SW 1271 (cell line): ENCODE measurements around the gene HSD17B13.
"Not testable (repeated sequence)": the region's sequence is repeated elsewhere in the genome, so short reads cannot be mapped to it uniquely, and the experiment has no call there.

Source experiments
- DNase-seq, 2 experiments: peaks; one replicate each; lab custom pipeline; 2025; lab: John Stamatoyannopoulos, UW

Gene HSD17B13, protein sequence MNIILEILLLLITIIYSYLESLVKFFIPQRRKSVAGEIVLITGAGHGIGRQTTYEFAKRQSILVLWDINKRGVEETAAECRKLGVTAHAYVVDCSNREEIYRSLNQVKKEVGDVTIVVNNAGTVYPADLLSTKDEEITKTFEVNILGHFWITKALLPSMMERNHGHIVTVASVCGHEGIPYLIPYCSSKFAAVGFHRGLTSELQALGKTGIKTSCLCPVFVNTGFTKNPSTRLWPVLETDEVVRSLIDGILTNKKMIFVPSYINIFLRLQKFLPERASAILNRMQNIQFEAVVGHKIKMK

DNA sequence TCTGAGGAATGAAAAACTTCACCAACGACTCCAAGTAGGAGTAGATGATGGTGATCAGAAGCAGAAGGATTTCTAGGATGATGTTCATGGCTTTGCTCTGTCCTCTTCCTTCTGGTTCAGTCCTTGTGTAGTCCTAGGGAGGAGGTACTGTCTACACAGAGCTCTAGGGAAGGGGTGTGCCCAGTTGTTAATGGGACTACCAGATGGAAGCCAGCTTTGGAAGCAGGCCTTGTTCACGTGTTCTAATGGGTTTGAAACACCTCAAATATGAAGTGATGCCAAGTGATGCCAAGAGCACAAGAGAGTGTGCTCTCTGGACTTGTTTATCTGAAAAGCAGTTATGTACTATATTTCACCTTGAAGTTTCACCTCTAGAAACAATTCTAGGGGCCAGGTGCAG lies at the start of gene HSD17B13:
Gene HSD17B13 (minus strand): TSS at position 129 of the 400 bp plus-strand sequence. CDS start 41 bp downstream, at position 88.
- DNase-seq, result no peak

DNA sequence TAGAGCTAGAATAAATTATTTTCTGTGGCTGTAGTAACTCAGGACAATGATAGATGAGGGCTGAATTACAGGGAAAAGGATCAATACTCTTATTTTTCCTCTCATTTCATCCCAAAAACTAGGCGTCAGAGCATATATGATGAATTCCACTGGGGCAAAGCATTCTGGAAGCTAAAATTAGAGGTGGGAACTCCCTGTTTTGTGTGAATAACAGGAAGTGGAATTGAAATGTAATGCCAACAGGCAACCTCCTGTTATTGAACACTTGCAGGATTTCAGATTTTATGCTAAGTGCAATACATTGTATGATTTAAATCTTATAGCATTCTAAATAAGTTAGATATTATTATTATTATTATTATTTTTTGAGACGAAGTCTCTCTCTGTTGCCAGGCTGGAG lies 47.4 kb upstream of the HSD17B13 start:
- no peak for DNase-seq

DNA sequence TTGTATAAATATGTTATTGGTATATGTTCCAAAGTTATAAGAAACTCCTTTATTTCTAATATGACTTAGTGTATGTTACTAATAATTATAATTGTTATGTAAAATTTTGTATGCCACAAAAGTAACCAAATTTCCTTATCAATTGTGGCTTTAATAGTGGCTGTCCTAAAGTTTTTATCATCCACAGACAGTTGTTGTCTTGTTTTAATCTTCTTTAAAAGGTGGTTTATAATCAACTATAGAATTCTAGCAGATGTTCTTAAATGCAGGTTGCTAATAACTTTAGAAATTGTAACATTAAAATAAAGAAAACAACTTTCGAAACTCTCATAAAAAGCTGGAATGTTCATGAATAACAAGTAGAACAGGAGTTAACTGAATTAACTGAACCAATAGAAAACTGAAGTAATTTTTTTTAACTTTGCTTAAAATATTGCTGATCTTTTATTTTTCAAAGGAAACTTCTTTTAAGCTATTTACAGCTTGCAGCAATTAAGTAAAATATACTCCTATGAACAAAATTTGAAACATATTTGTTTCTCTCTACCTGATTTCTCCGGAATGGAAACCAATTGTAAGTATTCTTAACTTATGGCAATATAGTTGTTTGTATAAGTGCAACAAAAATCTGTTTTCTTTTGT lies 44.0 kb upstream of the HSD17B13 start:
- no peak for DNase-seq

DNA sequence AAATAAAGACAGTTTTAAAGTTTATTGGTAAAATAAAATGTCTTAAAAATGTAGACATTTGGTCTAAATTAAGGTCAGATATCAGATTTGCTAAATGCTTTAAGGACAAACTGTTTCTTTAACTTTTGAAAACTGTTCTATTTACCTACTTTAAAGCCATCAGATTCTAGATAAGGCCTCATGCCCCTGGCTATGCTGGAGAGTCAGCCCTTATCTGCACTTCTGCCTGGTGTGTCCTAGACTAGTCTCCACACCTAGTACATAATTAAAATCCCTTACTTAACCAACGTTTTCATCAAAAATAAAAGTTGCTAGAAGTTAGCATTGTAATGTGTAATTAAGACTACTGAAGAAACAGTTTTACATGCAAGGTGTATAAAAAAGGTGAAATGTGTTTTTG lies 42.7 kb upstream of the HSD17B13 start:
- no peak for DNase-seq

DNA sequence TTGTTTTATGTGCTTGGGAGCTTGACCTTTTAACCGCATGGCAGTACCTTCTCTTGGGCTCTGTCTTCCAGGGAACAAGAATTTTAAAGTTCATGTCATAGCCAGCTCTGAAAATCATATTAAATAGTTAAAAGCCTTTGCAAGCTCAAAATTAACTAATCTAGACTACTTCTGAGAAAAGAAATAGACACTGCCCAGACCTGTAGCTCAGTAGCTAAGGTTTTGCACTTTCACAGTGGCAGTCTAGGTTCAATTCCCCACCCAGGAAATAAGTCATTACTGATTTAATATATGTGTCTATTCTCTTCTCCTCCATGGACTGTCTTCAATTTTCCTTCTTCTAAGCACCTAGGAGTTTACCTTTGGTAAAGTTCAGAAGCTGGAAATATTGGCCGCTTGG lies 40.9 kb upstream of the HSD17B13 start:
- no peak for DNase-seq

DNA sequence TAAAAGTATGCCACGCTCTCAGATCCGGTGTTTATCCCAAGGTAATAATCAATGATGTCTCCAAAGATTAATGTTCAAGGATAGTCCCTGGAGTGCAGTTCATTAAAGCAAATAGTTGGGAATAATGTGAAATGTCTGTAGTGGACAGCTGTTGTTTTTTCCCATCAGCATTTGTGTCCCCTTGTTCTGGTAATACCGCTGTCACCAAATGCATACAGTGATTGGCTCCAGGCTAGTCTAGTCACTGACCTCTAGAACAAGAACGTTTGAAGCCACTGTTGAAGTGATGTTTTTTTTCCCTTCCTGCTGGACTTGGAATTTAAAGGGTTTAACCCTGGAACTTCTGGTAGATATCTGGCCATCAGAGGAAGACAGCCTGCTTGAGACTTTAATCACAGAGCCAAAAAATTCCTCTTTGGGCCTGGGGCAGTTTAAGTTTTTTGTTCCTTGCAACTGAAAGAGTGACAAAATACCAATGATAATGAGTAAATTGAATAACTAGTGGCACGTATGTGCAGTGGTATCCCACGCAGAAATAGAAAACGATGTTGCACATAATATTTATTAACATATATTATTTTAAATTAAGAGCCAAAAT lies 37.8 kb upstream of the HSD17B13 start:
- DNase-seq, result no peak

DNA sequence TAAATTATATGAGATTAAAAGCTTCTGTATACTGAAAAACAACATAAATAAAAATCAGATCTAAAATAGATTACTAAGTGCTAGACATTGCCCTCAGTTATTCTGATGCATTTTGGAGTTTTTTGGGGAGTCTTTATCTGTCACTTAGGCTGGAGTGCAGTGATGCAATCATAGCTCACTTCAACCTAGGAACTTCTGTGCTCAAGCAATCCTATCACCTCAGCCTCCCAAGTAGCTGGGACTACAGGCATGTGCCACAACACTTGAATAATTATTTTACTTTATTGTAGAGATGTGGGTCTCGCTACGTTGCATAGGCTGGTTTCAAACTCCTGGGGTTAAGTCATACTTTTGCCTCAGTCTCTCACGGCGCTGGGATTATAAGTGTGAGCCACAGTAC lies 36.6 kb upstream of the HSD17B13 start:
- DNase-seq, result no peak

DNA sequence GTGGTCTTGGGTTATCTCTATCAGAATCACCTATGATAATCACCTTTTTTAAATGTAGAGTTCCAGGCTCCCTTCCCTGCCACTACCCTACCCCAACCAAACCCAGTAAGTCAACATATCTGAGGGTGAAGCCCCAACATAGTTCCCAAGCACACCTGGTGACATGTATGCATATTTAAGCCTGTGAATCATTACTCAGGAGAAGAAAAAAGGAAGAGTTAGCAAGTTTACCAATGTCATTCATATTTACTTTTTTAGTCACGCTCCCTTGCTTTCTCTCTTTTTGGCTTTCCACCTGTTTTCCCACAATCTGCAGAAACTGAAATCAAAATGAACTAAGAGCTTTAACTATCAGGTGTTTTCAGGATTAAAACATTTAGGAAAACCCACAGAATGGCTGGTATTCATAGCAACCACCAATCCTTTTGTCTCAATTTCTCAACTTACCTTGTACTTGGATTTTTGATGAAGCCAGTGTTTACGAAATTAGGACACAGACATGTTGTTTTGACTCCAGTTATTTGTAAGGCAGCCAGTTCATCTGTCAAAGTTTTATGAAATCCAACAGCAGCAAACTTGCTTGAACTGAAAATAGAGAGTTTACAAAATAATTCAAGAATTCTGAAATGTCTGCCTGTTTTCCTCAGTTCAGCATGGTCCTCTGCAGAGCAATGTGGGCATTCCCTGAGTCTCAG lies 34.3 kb upstream of the HSD17B13 start:
- no peak for DNase-seq

DNA sequence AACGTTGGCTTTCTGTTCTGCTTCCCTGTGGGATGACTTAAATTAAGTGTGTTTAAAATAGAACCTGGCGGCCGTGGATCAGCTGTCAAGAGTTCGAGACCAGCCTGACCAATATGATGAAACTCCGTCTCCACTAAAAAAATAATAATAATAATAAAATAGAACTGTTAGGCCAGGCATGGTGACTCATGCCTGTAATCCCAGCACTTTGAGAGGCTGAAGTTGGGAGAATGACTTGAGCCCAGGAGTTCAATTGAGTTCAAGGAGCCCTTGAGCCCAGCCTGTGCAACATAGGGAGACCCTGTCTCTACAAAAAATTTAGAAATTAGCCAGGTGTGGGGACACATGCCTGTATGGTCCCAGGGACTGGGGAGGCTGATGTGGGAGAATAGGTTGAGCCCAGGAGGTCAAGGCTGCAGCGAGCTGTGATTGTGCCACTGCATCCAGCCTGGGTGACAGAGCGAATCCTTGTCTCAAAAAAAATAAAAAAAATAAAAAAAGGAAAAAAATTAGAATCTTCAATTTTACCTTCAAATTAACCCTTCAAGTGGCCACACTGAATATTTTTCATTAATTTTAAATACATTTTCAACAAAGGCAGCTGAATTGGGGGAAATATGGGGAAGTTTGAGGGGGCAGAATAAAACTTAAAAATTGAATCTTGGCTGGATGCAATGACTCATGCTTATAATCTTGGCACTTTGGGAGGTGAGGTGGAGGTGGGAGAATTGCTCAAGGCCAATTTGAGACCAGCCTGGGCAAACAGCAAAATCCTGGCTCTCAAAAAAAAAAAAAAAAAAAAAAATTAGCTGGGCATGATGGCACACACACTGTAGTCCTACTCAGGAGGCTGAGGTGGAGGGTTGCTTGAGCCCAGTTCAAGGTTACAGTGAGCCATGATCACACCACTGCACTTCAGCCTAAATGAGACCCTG lies 31.8 kb upstream of the HSD17B13 start:
- DNase-seq, result no peak

DNA sequence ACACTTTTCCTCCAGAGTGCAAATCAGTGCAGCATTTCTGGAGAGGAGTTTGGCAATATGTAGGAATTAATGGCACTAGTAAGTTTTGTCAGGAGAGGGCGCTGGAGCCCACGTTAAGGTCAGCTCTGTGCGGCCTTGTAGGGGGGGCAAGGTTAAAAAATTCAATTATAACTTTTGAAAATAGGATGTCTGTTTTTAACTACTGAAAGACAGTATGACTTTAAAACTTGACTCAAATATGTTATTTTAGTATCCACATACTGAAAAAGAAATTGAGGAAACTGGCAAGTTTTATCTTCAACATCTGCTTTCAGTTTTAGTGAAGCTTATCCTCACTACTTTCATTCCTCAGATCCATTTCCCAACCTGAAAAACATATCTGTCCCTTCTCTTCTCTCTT lies 30.9 kb upstream of the HSD17B13 start:
- no peak for DNase-seq

DNA sequence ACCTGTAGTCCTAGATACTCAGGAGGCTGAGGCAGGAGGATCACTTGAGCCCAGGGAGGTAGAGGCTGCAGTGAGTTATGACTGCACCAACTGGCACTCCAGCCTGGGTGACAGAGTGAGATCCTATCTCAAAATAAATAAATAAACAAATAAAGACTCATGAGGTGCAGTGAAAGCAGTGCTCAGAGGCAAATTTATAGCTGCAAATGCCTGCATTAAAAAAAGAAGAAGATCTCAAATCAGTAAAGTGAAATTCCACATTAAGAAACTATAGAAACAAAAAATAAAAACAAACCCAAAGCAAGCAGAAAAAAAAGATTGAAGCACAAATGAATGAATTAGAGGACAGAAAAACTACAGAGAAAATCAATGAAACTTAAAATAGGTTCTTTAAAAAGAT lies 22.5 kb upstream of the HSD17B13 start:
- DNase-seq, result no peak

DNA sequence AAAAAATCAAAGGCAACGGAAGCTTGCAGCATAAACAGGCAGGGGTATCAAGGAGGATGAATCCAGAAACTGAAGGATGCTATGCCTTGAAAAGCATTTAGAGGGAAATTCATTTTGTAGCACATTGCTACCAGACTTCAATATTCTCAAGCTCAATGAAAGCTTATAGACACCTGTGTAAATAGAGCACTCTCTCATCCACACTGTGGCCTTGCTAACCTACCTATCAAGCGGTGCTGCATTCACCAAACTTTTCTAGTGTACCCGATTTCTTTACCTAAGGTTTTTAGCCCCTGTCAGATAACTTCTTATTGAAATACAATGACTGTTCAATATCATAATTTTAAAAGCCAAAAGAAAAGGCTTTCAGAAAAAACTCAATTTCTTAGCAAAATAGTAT lies 20.2 kb upstream of the HSD17B13 start:
- no peak for DNase-seq

DNA sequence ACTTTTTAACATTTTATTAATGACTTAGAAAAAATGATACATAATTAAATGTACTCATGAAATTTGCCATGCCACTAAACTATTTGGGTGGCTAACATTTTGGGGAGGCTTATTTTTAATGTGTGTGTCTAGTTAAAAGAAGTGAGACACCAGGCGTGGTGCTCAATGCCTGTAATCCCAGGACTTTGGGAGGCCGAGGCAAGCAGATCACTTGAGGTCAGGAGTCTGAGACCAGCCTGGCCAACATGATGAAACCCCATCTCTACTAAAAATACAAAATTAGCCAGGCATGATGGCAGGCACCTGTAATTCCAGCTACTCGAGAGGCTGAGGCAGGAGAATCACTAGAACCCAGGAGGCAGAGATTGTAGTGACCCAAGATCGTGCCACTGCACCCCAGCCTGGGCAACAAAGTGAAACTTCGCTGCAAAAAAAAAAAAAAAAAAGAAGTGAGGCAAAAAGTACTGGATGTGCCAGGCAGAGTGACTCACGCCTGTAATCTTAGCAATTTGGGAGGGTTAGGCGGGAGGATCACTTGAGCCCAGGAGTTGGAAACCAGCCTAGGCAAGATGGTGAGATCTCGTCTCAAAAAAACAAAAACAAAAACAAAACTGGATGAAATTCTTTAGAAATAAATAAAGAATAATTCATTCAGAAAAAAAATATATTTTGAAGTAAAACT lies 19.4 kb upstream of the HSD17B13 start:
- not testable (repeated sequence) for DNase-seq

DNA sequence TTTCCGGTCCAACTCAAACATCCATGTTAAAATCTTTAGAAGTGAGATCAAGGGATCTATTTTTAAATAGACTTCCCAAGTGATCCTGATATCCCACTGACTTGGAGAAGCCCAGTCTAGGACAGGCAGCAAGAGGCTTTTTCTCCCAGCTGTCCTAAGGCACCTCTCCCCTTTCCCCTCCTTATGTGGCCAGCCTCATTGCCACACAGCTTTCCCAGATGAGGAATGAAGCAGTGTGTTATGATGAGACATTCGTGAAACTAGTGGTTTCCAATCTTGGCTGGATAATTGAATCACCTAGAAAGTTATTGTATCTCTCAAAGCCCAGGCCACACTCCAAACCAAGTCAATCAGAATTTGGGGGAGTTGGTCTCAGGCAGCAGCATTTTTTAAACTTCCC lies 16.8 kb upstream of the HSD17B13 start:
- no peak for DNase-seq

DNA sequence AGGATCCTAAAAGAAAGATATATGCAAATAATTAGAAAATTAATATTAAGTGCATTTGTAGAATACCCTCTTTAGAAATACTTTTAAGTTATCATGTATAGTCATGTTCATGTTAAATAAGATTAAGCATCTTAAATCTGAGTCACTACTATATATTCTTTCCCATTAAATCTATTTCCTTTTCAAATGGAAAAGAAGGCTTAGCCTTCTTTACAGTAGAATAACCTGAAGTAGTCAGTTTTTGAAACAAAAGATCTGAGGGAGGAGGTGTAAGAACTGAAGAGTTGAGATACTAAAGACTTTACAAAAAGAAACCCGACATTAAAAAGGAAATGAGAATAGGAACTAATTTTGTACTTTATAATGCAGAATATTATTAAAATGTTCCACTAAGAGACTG lies 14.7 kb upstream of the HSD17B13 start:
- DNase-seq, result no peak

DNA sequence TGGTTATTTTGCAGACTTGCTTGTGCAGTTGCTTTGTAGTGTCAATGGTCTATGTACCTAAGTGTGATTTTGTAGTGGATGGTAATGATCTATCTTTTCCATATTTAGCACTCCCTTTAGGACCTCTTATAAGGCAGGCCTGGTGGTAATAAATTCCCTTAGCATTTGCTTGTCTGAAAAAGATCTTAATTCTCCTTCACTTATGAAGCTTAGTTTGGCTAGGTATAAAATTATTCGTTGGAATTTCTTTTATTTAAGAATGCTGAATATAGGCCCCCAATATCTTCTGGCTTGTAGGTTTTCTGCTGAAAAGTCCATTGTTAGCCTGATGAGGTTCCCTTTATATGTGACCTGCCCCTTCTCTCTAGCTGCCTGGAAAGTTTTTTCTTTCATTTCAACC lies 10.6 kb upstream of the HSD17B13 start:
- no peak for DNase-seq

DNA sequence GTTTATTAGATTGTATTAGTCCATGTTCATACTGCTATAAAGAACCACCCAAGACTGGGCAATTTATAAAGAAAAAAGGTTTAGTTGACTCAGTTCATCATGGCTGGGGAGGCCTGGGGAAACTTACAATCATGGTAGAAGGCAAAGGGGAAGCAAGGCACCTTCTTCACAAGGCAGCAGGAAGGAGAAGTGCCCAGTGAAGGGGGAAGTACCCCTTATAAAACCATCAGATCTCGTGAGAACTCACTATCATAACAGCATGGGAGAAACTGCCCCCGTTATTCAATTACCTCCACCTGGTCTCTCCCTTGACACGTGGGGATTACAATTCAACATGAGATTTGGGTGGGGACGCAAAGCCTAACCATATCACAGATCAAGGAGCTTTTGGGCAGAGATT lies 8.1 kb upstream of the HSD17B13 start:
- no peak for DNase-seq

DNA sequence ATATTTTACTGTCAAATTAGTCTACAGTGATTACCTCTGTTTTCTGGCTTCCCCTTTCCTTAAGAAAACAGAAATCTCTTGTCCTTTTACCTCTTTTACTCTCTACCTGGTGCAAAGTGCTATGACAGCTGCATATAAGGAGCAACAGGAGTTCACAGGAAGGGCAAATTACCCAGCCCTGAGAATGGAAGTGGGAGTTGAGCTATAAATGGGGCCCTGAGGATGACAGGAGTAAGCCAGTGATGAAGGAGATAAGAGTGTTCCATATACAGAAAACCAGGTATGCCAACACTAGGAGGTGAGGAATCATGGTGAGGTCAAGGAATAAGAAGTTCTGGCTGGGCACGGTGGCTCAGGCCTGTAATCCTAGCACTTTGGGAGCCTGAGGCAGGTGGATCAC lies 4.5 kb upstream of the HSD17B13 start:
- no peak for DNase-seq

DNA sequence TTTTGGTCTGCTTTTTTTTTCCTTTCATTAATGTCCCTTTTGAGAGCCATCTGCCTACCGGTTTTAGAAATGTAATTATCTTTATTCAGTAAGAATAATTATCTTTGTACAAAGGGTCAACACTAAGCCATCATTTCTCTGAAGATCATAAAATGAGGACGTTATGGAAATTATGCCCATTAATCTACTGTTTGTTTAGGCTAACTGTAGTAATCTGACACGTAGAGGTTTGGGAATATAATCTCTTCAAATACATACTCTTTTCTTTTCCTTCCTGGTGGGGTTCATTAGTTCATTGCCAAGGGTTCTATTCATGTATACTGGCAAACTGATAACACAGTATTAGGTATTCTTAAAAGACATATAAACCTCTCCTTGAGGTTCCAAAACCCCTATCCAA lies 3.8 kb upstream of the HSD17B13 start:
- DNase-seq, result no peak

DNA sequence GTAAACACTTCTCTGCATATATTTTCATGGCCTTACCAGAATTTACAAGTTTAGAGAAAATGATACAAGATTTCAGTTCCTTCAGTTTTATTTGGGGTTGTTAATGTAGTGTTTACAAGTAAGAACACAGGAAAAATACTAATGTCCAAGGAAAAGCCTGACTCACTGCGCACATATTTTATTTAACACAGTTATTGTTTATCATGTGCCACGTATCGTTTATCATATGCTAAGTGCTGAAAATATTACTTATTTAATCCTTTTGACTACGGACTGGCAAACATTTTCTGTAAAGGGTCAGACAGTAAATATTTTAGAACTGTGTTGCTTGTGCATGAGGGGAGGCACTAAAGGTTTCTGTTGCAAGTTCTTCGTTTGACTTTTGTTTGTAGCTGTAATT lies 794 bp downstream of the HSD17B13 start:
- DNase-seq, result no peak

DNA sequence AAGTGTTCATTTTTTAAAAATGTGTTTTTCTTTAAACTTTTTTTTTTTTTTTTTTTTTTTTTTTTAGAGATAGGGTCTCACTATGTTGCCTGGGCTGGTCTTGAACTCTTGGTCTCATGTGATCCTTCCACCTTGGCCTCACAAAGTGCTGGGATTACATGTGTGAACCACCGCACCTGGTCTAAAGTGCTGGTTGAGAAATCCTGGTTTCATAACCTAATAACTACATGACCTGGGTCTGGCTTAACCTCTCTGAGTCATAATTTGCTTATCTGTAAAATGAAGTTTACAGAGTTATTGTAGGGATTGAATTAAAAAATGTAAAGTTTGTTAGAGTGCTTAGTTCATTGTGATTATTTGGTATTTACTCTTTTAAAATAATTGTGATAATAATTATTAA lies 5.2 kb downstream of the HSD17B13 start:
- no peak for DNase-seq
